Measurements from ENCODE around the gene CXXC1. TPM values are rescaled to one million over a fixed set of nuclear protein-coding genes. Genes with fewer than 3 reads are reported as not detected.
A peak's percentile ranks its signal among the peaks of the same experiment; 100 is the strongest.
"Not testable (repeated sequence)": the region's sequence is repeated elsewhere in the genome, so short reads cannot be mapped to it uniquely, and the experiment has no call there.

Gene CXXC1

DNA sequence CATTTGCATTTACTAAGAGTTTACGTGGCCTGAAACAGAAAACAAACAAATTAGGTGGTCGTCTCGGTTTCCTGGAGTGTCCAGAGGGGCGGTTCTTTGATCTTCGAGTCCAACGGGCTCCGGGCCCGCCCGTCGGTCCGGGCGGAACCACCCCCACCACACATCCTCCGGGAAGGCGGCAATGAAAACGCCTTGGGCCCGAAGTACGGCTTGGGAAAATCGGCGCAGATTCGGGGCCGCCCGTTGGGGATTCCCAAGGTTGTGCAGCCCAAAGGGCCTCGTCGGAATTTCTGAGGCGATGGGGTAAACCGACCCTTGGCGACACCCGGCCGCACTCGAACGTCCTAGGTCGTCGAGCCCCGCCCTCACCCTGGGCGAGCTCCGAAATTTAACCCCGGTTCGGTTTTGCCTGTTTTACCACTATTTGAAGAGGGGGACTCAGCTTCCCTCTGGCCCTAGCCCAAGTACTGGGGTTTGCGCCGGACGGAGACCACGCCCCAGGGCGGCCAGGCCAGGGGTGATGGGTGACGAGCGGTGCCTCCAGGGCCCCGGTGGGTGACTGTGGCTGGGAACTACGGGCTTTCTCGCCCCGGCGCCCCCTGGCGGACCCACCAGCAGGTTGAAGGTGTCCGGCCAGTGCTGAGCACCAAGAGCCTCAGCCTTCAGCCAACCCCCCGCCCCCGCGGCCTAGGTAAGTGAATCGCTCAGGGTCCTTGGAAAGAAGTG lies 19.3 kb downstream of the CXXC1 start:
- Histone ChIP-seq H3K9ac (ENCODE audit: low read depth, low read length) (no peak overlapping the region), H3K27me3 (ENCODE audit: control insufficient read depth, insufficient read depth, low read length) (no peaks in the 10 kb centered on the region), H3K4me3 (ENCODE audit: low read length) (no peak overlapping the region), H3K4me2 (ENCODE audit: low read length) (no peak overlapping the region), H3K4me1 (ENCODE audit: control insufficient read depth, insufficient read depth, low read length) (peaks cover 4% of the 10 kb centered on the region), H3K9me3 (replicated peaks; ENCODE audit: low read length) (no peaks in the 10 kb centered on the region), H3K36me3 (ENCODE audit: insufficient read depth, low read length) (peaks cover 57% of the 10 kb centered on the region)

- peaks cover 8% of the 10 kb centered on the region for H3K27me3 ChIP-seq (ENCODE audit: control insufficient read depth, insufficient read depth, low read length)
- H3K9me3 ChIP-seq (replicated peaks; ENCODE audit: low read length), result no peaks in the 10 kb centered on the region
- peaks cover 4% of the 10 kb centered on the region for H3K4me1 ChIP-seq (ENCODE audit: control insufficient read depth, insufficient read depth, low read length)
- H3K4me3 ChIP-seq (ENCODE audit: low read length), result peak within 1 kb of the TSS; percentile 75
- peak within 1 kb of the TSS; percentile 73 for H3K9ac ChIP-seq (ENCODE audit: low read depth, low read length)
- peak within 1 kb of the TSS; percentile 80 for H3K4me2 ChIP-seq (ENCODE audit: low read length)
- peaks cover 38% of the 10 kb centered on the region for H3K36me3 ChIP-seq (ENCODE audit: insufficient read depth, low read length)
Observed at GRCh38 chr18:50266248-50266704, 21.2 kb downstream of the CXXC1 start, which contains the start of gene CFAP53. Gene CFAP53, minus strand, starts transcription at chr18:50266495. Its CDS starts 91 bp downstream, at chr18:50266404.

DNA sequence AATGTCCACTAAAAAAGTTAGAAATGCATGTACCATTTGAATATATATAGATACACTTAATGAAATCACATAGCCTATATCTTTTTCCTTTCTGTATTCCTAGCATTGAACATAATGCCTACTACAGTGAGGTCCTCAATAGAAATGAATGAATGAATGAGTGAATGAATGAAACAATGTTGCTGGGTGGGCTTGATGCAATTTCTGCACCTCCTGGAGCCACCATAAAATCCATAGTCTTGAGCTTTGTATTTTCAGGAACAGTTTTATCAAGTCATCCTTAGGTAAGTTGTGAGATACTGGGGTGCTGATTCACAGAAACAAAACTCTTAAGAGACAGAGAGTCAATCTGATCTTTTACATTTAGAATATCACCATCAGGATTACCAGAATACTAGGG lies 24.5 kb downstream of the CXXC1 start:
- H3K36me3 ChIP-seq (ENCODE audit: insufficient read depth, low read length), result peaks cover 7% of the 10 kb centered on the region
- peaks cover 8% of the 10 kb centered on the region for H3K27me3 ChIP-seq (ENCODE audit: control insufficient read depth, insufficient read depth, low read length)
- H3K4me3 ChIP-seq (ENCODE audit: low read length), result no peak overlapping the region
- peaks cover 4% of the 10 kb centered on the region for H3K4me1 ChIP-seq (ENCODE audit: control insufficient read depth, insufficient read depth, low read length)
- H3K9me3 ChIP-seq (replicated peaks; ENCODE audit: low read length), result no peaks in the 10 kb centered on the region
- no peak overlapping the region for H3K4me2 ChIP-seq (ENCODE audit: low read length)
- no peak overlapping the region for H3K9ac ChIP-seq (ENCODE audit: low read depth, low read length)

GRCh38 chr18:50250935-50251334 lies 36.6 kb downstream of the CXXC1 start:
- H3K36me3 ChIP-seq (ENCODE audit: insufficient read depth, low read length), result no peaks in the 10 kb centered on the region
- H3K4me2 ChIP-seq (ENCODE audit: low read length), result no peak overlapping the region
- peaks cover 3% of the 10 kb centered on the region for H3K27me3 ChIP-seq (ENCODE audit: control insufficient read depth, insufficient read depth, low read length)
- H3K9ac ChIP-seq (ENCODE audit: low read depth, low read length), result no peak overlapping the region
- no peaks in the 10 kb centered on the region for H3K9me3 ChIP-seq (replicated peaks; ENCODE audit: low read length)
- H3K4me1 ChIP-seq (ENCODE audit: control insufficient read depth, insufficient read depth, low read length), result no peaks in the 10 kb centered on the region
- no peak overlapping the region for H3K4me3 ChIP-seq (ENCODE audit: low read length)

GRCh38 chr18:50249576-50249975 lies 37.9 kb downstream of the CXXC1 start:
- Histone ChIP-seq H3K9me3 (replicated peaks; ENCODE audit: low read length) (no peaks in the 10 kb centered on the region), H3K4me1 (ENCODE audit: control insufficient read depth, insufficient read depth, low read length) (no peaks in the 10 kb centered on the region), H3K27me3 (ENCODE audit: control insufficient read depth, insufficient read depth, low read length) (peaks cover 3% of the 10 kb centered on the region), H3K36me3 (ENCODE audit: insufficient read depth, low read length) (no peaks in the 10 kb centered on the region), H3K4me2 (ENCODE audit: low read length) (no peak overlapping the region), H3K4me3 (ENCODE audit: low read length) (no peak overlapping the region), H3K9ac (ENCODE audit: low read depth, low read length) (no peak overlapping the region)

GRCh38 chr18:50247561-50247960 lies 39.9 kb downstream of the CXXC1 start:
- Histone ChIP-seq H3K4me3 (ENCODE audit: low read length) (no peak overlapping the region), H3K9ac (ENCODE audit: low read depth, low read length) (no peak overlapping the region), H3K4me1 (ENCODE audit: control insufficient read depth, insufficient read depth, low read length) (no peaks in the 10 kb centered on the region), H3K36me3 (ENCODE audit: insufficient read depth, low read length) (no peaks in the 10 kb centered on the region), H3K4me2 (ENCODE audit: low read length) (no peak overlapping the region), H3K9me3 (replicated peaks; ENCODE audit: low read length) (no peaks in the 10 kb centered on the region), H3K27me3 (ENCODE audit: control insufficient read depth, insufficient read depth, low read length) (peaks cover 3% of the 10 kb centered on the region)

DNA sequence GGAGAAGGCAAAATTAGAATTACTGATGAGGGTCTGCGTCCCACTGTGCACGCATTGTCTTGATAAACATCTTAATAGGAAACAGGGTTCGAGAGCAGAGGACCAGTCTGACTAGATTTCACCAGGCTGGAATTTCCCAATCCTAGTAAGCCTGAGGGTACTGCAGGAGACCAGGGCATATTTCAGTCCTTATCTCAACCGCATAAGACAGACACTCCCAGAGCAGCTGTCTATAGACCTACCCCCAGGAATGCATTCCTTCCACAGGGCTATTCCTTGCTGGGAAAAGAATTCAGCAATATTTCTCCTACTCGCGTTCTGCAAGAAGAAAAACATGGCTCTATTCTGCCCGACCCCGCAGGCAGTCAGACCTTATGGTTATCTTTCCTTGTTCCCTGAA lies 45.7 kb downstream of the CXXC1 start:
- H3K9me3 ChIP-seq (replicated peaks; ENCODE audit: low read length); H3K9ac ChIP-seq (ENCODE audit: low read depth, low read length); H3K4me2 ChIP-seq (ENCODE audit: low read length); H3K4me1 ChIP-seq (ENCODE audit: control insufficient read depth, insufficient read depth, low read length); H3K27me3 ChIP-seq (ENCODE audit: control insufficient read depth, insufficient read depth, low read length); H3K4me3 ChIP-seq (ENCODE audit: low read length); H3K36me3 ChIP-seq (ENCODE audit: insufficient read depth, low read length): not testable (repeated sequence)

GRCh38 chr18:50240080-50240563 lies 47.4 kb downstream of the CXXC1 start:
- H3K4me3 ChIP-seq (ENCODE audit: low read length), result no peak overlapping the region
- no peaks in the 10 kb centered on the region for H3K27me3 ChIP-seq (ENCODE audit: control insufficient read depth, insufficient read depth, low read length)
- no peak overlapping the region for H3K9ac ChIP-seq (ENCODE audit: low read depth, low read length)
- H3K36me3 ChIP-seq (ENCODE audit: insufficient read depth, low read length), result no peaks in the 10 kb centered on the region
- H3K4me1 ChIP-seq (ENCODE audit: control insufficient read depth, insufficient read depth, low read length), result no peaks in the 10 kb centered on the region
- H3K4me2 ChIP-seq (ENCODE audit: low read length), result no peak overlapping the region
- no peaks in the 10 kb centered on the region for H3K9me3 ChIP-seq (replicated peaks; ENCODE audit: low read length)

DNA sequence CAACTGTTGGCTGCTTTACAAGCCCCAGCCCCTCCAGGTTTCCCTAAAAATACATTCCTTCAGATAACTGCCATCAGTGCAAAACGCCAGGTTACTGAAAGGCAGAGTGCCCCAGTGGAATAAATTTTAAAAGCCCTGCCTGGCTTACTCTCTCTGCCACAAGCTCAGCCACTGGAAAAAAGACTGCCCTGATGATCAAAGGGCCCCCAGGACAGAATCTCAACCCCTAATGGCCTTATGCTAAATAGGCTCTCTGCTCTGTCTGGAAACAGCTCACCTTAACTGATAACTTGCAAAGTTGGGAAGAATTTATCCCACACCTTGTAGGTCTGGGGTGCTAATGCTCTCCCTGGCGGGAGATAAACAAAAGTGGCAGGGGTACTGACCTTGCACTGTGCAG lies 55.1 kb downstream of the CXXC1 start:
- Histone ChIP-seq H3K27me3 (ENCODE audit: control insufficient read depth, insufficient read depth, low read length) (peaks cover 16% of the 10 kb centered on the region), H3K9me3 (replicated peaks; ENCODE audit: low read length) (no peaks in the 10 kb centered on the region), H3K4me3 (ENCODE audit: low read length) (no peak overlapping the region), H3K4me2 (ENCODE audit: low read length) (no peak overlapping the region), H3K36me3 (ENCODE audit: insufficient read depth, low read length) (no peaks in the 10 kb centered on the region), H3K4me1 (ENCODE audit: control insufficient read depth, insufficient read depth, low read length) (no peaks in the 10 kb centered on the region), H3K9ac (ENCODE audit: low read depth, low read length) (no peak overlapping the region)

Small RNA genes within 50 kb of the gene (small RNA-seq; reads per million reads assigned to genes)
- gene RNA5SP458, result not detected
